Heart left ventricle (tissue), 16 donors: ENCODE results near the gene PLK1. TPM values are rescaled to one million over a fixed set of nuclear protein-coding genes. Genes with fewer than 3 reads are reported as not detected.

Experiments
- ATAC-seq, 4 donors: fragments of 200-7000 bp; cut with Tn5 transposase; one replicate each; pipeline ENCODE4 v1.9.1; 2020 to 2022; ENCODE audit warnings: moderate library complexity in 4 of 4, mild to moderate bottlenecking in 3 of 4, moderate number of reproducible peaks in 1 of 4
- DNase-seq, 5 donors: peaks; one replicate each; pipeline ENCODE4 v3.0.0-alpha.2; 2020
- H3K27ac ChIP-seq, 12 donors: fragments of 200-600 bp; sonication (generic) in 4 of 12; one replicate each; pipeline versions ENCODE4 v1.5.0 to v1.8.0; 2016 to 2022; ENCODE audit warnings: mild to moderate bottlenecking in 2 of 12
- H3K27me3 ChIP-seq, 9 donors: fragments of 200-600 bp; sonication (generic) in 2 of 9; one replicate each; pipeline versions ENCODE4 v1.5.1 to v1.8.0; 2016 to 2022; ENCODE audit warnings: mild to moderate bottlenecking in 3 of 9
- H3K36me3 ChIP-seq, 9 donors: fragments of 200-600 bp; sonication (generic) in 2 of 9; one replicate each; pipeline versions ENCODE4 v1.5.0 to v1.8.0; 2018 to 2022; ENCODE audit warnings: mild to moderate bottlenecking in 2 of 9
- H3K4me1 ChIP-seq, 12 donors: fragments of 200-600 bp; sonication (generic) in 4 of 12; one replicate each; pipeline versions ENCODE4 v1.5.0 to v1.8.0; 2016 to 2022; ENCODE audit warnings: mild to moderate bottlenecking in 3 of 12
- H3K4me3 ChIP-seq, 12 donors: fragments of 200-600 bp; sonication (generic) in 4 of 12; one replicate each; pipeline versions ENCODE4 v1.5.0 to v1.8.0; 2017 to 2022; ENCODE audit warnings: mild to moderate bottlenecking in 9 of 12, moderate library complexity in 4 of 12
- H3K9me3 ChIP-seq, 12 donors: fragments of 200-600 bp; sonication (generic) in 4 of 12; one replicate each; pipeline versions ENCODE4 v1.5.0 to v1.8.0; 2016 to 2022; ENCODE audit warnings: mild to moderate bottlenecking in 1 of 12
- POLR2A ChIP-seq, 2 donors: fragments of 450-650 bp; IDR thresholded peaks; one replicate each; pipeline ENCODE4 v1.6.1; 2017; ENCODE audit warnings: antibody characterized with exemption in 2 of 2, mild to moderate bottlenecking in 2 of 2, moderate library complexity in 2 of 2
- WGBS, 4 donors: extraction: QIAGEN DNeasy Blood & Tissue Kit in 2 of 4; methylation state at CpG; one replicate each; pipeline versions ENCODE4 v1.1.5 to v1.1.7; 2013 to 2018; 5-methylcytosine and 5-hydroxymethylcytosine counted together
- intact Hi-C, 10 donors: fragments of 100-400 bp; cut with DNase I; formaldehyde crosslinking; loops; one replicate each; pipeline versions ENCODE4 v1.11.1 to v1.14.2; 2022
- polyA plus RNA-seq, 2 donors: library from polyadenylated mRNA; stranded (reverse); fragments of 200-250 nt; gene quantifications; one replicate each; pipeline ENCODE4 v1.2.3, GENCODE V29; 2013
- total RNA-seq, 9 donors: library from RNA; depleted of rRNA in 2 of 9; stranded (reverse); fragments of >200 nt in 2 of 9; fragmentation: NEBNext Ultra II Directional in 3 of 9; extraction: Animal tissue kit (Norgen Biotek cat#: 25700) in 3 of 9; gene quantifications; one replicate each; pipeline versions ENCODE4 v1.1.0 to v1.2.4, GENCODE V29; 2016 to 2023
- TF ChIP-seq, protein P1 (sequence below), 12 donors: fragments of 200-600 bp; sonication (generic) in 4 of 12; IDR thresholded peaks; one replicate each; pipeline versions ENCODE4 v1.5.0 to v1.8.0; 2018 to 2022; ENCODE audit warnings: antibody characterized with exemption in 12 of 12, mild to moderate bottlenecking in 5 of 12
- donor health status: ischemic (EF 13 %, LVEDD 7.1; RV severe dilation, severe dysfunction).
- donor health status: healthy with polysubstance abuse.
- donor health status: DM: no; HTN: yes; CAD: no.
- donor health status: DM: no; HTN: no; CAD: no.
- donor health status: ischemic (EF 25% LVEDD 6.9; RV normal size, moderate dysfunction).
- donor health status: ischemic (EF 25% LVEDD 5.7; RV mildly dilated, moderate dysfunction).
- donor health status: healthy.
- donor health status: DM: yes; HTN: yes; CAD: no.
- donor health status: ischemic (EF 35%, LVEDD 5.7; RV mildly dilated, moderate dysfunction).
- donor health status: nonischemic (EF 11% LVEDD 7.7; RV severe dilation, severe dysfunction).
- donor health status: DM: yes; HTN: yes; CAD: no.
- donor health status: PGD.
- donor health status: ischemic (EF 29% LVEDD 5.4; RV normal size, mild dysfunction).
- donor health status: nonischemic (EF 23%, LVEDD 6.1; RV moderate dilation, normal function).

Gene PLK1
- total and polyA plus RNA-seq, 11 donors: 0.19 to 9.2 (median 1.1) TPM

GRCh38 chr16:23682181-23682580, 3.5 kb downstream of the PLK1 start:
- Histone ChIP-seq H3K9me3 (no peaks in the 10 kb centered on the region), H3K36me3 (peaks cover 0 to 59% (median 49%) of the 10 kb centered on the region in 9 donors), H3K27me3 (no peaks in the 10 kb centered on the region), H3K27ac (no peak overlapping the region), H3K4me1 (peaks cover 0 to 18% (median 13%) of the 10 kb centered on the region in 12 donors), H3K4me3 (no peak overlapping the region)
- DNase-seq (no peak), ATAC-seq (no peak)
- 88 to 94% (median 91%) methylated on average over 1 of the region's 1 CpG for WGBS, 4 donors
- intact Hi-C loops: no loop called here
- TF ChIP-seq, protein P1, sequence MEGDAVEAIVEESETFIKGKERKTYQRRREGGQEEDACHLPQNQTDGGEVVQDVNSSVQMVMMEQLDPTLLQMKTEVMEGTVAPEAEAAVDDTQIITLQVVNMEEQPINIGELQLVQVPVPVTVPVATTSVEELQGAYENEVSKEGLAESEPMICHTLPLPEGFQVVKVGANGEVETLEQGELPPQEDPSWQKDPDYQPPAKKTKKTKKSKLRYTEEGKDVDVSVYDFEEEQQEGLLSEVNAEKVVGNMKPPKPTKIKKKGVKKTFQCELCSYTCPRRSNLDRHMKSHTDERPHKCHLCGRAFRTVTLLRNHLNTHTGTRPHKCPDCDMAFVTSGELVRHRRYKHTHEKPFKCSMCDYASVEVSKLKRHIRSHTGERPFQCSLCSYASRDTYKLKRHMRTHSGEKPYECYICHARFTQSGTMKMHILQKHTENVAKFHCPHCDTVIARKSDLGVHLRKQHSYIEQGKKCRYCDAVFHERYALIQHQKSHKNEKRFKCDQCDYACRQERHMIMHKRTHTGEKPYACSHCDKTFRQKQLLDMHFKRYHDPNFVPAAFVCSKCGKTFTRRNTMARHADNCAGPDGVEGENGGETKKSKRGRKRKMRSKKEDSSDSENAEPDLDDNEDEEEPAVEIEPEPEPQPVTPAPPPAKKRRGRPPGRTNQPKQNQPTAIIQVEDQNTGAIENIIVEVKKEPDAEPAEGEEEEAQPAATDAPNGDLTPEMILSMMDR (IDR thresholded peaks at IDR 0.05): no peak
- TF ChIP-seq POLR2A (IDR thresholded peaks at IDR 0.05): no peak

DNA sequence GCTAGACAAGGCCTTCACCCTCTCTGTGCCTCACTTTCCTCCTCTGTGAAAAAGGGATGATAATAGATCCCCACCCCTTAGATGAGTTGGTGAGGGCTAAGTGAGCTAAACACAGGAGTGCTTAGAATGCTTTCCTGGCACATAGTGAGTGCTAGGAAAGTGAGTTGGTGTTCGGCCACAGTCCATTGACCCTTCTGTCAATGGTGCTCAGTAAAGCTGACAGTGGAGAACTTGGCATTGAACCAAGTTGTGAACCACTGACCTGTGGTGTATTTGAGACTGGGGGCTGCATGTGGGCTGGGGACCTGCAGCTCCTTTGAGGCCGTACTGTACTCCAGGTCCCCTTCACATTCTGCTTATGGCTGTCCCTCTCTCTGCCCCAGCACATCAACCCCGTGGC, 4.8 kb downstream of the PLK1 start:
- 84 to 95% (median 91%) methylated on average over 3 of the region's 3 CpGs for WGBS, 4 donors
- intact Hi-C loops: no loop called here
- H3K4me1 ChIP-seq: peaks cover 0 to 14% (median 7%) of the 10 kb centered on the region in 12 donors
- H3K4me3 ChIP-seq: no peak overlapping the region
- H3K27me3 ChIP-seq: no peaks in the 10 kb centered on the region
- H3K36me3 ChIP-seq: peaks cover 0 to 72% (median 62%) of the 10 kb centered on the region in 9 donors
- TF ChIP-seq, protein P1 (IDR thresholded peaks at IDR 0.05): no peak
- no peak for TF ChIP-seq POLR2A (IDR thresholded peaks at IDR 0.05)
- DNase-seq (no peak), ATAC-seq (no peak)
- no peak overlapping the region for H3K27ac ChIP-seq
- H3K9me3 ChIP-seq: no peaks in the 10 kb centered on the region

DNA sequence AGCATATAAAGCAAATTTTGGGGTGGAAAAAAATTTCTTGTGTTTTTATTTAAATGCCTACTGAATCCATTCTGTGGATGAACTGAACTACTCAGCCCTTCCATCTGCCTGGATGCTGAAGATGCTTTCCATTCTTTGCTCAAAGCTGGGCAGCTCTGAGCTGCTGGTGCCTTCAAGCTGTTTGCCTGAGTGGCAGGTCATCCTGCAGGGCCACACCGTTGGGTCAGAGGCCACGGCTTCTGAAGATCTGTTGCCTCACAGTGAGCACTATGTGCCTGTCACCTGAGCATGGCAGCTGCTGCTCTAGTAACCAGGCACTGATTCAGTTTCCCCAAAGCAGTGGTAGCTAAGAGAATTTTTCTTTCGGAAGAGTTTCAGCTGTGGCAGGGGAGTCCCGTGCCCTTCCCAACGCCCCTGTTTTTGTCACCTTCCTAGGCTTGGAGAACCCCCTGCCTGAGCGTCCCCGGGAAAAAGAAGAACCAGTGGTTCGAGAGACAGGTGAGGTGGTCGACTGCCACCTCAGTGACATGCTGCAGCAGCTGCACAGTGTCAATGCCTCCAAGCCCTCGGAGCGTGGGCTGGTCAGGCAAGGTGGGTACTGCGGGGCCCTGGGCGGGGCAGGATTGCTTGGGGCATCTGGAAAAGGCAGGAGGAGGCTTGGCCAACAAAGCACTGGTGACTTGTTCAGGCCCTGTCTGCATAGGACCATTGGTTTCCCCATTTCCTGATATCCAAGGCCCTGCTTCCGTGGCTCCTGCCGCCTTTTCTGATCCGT, 8.5 kb downstream of the PLK1 start:
- Histone ChIP-seq H3K27ac (no peak overlapping the region), H3K27me3 (no peaks in the 10 kb centered on the region), H3K4me1 (no peaks in the 10 kb centered on the region), H3K36me3 (peaks cover 0 to 82% (median 71%) of the 10 kb centered on the region in 9 donors), H3K4me3 (no peak overlapping the region), H3K9me3 (no peaks in the 10 kb centered on the region)
- intact Hi-C loops: no loop called here
- ATAC-seq (no peak), DNase-seq (no peak)
- TF ChIP-seq POLR2A (IDR thresholded peaks at IDR 0.05): no peak
- TF ChIP-seq, protein P1 (IDR thresholded peaks at IDR 0.05): no peak
- WGBS, 4 donors: 94 to 97% (median 96%) methylated on average over 14 to 16 of the region's 16 CpGs

- Histone ChIP-seq H3K9me3 (no peaks in the 10 kb centered on the region), H3K4me1 (peaks cover 0 to 4% (median 0%) of the 10 kb centered on the region in 12 donors), H3K27ac (no peak overlapping the region), H3K4me3 (no peak overlapping the region), H3K27me3 (no peaks in the 10 kb centered on the region), H3K36me3 (peaks cover 0 to 64% (median 55%) of the 10 kb centered on the region in 9 donors)
- no peak for ATAC-seq
- WGBS, 4 donors: 97 to 98% (median 98%) methylated on average over 32 to 36 of the region's 36 CpGs
- no peak for DNase-seq
- TF ChIP-seq, protein P1 (IDR thresholded peaks at IDR 0.05): no peak
- no peak for TF ChIP-seq POLR2A (IDR thresholded peaks at IDR 0.05)
- intact Hi-C loops: no loop called here
Observed at GRCh38 chr16:23689442-23690187, 10.9 kb downstream of the PLK1 start.
